ENCODE data around the gene HYCC2. TPM values are rescaled to one million over a fixed set of nuclear protein-coding genes. Genes with fewer than 3 reads are reported as not detected.

HYCC2 gene
- total and polyA plus RNA-seq, 2 donors (not counting 3 experiments of a cell fraction or from before 2014, with no cell fraction given) = 3.0 to 21.2 TPM

DNA sequence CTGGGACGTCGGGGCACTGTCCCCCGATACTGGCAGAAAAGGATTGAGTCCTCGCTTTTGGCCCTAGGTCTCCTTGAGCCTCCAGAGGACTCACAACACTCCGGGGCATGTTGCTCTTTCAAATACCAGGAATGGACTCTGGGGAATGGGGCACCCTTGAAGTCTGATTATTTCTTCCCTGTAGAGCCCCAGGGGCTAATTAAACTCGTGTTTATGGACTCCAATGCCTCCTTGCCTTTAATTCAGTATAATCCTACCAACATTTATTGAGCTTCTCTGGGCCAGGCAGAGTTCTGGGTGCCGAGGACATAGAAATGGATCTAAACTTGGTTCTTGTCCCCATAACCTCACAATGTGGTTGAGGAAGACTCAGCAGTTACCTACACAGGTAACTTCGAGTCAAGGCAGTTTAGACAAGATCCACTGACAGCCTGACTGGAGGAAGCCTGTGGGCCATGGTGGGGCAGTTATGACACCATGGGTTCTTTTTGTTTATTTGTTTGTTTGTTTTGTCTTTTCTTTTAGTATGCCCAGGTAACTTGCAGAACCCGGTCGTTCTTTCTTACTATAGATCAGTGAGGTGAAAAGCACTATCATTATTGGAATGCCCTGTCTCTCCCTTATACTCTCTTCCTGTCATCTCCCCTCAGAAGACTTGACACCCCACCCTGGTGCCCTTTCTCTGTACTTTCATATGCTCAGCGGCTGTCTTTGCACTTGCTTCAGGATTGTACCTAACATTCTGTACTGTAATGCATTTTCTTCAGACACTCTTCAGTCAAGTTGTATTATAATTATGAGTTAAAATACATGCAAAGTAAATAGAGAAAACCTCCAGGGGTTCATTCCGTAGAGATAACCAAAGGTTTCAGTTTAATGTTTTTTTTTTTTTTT is 47.7 kb upstream of the HYCC2 start:
- H3K79me2 ChIP-seq (ENCODE audit: control insufficient read depth, insufficient read depth, low read length) = peaks cover 65% of the 10 kb centered on the region

DNA sequence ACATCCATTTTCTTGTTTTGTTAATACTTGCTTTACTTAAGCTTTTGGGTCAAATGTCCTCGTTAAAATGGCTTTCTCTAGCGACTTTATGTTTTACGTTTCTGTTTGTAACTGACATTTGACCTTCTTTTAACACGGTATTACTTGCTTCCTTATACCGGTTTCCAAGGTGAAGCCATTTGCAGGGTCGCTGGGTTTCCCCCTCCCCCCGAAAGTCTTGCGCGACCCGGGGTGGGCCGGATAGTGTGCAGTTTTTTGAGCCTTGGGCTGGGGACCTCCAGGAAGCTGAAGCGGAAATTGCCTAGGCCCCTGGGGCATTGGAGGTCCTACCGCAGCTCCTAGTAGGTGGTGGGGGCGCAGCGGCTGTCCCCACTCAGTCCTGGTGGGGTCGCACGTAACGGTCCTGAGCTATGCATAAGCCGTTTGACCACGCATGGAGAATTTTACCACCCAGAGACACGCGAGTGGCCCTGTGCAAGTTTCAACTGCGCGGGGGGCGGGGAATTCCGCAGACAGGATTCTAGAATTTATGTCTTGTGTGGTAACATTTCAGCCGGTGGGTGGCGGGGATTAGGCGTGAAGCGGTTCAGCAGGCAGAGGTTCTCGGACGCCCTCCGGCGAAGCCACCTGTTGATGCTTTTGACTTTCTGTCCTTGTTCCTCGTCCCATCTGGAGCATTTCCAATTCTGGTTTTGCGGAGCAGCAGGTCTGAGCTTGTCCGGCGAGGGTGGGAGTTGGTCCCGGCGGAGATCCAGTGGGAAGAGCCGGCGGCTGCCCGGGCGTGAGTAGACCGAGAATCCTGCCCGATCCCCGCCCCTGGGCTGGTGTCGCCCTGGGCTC is 46.9 kb upstream of the HYCC2 start:
- POLR2A ChIA-PET = interaction anchor here (0.8 to 2.3 kb wide), 6 partner anchors 10 to 49 kb away, joined by 3 to 11 read pairs (median 4); no protein-coding TSS in a partner anchor
- FAIRE-seq = peak; percentile 72

More for the DNA sequence above, 47.7 kb upstream of the HYCC2 start:
- intact Hi-C loops (cut with micrococcal nuclease) = loop anchor here (1.0 to 5.0 kb wide), 6 partner anchors 11 to 407 kb away; no protein-coding TSS in a partner anchor
- Histone ChIP-seq H3K4me3 (replicated peaks in 1 of 3; ENCODE audit: insufficient read depth in 1 of 3, low read depth in 1 of 3, low read length in 3 of 3) (peak overlapping the region; percentile 77 to 99 (median 77)), H3K27me3 (ENCODE audit: control insufficient read depth in 2 of 2, insufficient read depth in 2 of 2, low read length in 2 of 2) (no peaks in the 10 kb centered on the region), H3K9ac (replicated peaks; ENCODE audit: extremely low read depth, insufficient read depth, low read length) (peak overlapping the region; percentile 95), H3K4me2 (ENCODE audit: insufficient read depth, low read length) (peak overlapping the region; percentile 99), H3K27ac (ENCODE audit: insufficient read depth, low read depth, low read length) (peak overlapping the region; percentile 88), H3K9me1 (replicated peaks; ENCODE audit: control insufficient read depth, extremely low read depth, insufficient read depth, low read length) (no peaks in the 10 kb centered on the region), H3K36me3 (ENCODE audit: control insufficient read depth in 2 of 2, extremely low read depth in 1 of 2, insufficient read depth in 2 of 2, low read length in 2 of 2) (peaks cover 5 to 9% of the 10 kb centered on the region in 2 experiments), H3K4me1 (ENCODE audit: control insufficient read depth, extremely low read depth, insufficient read depth, low read length) (peaks cover 68% of the 10 kb centered on the region), H2AFZ (ENCODE audit: low read depth, low read length) (no peak overlapping the region), H4K20me1 (replicated peaks; ENCODE audit: control insufficient read depth, extremely low read depth, insufficient read depth, low read length) (no peaks in the 10 kb centered on the region), H3K9me3 (replicated peaks; ENCODE audit: control insufficient read depth, insufficient read depth, low read length) (no peaks in the 10 kb centered on the region)
- FAIRE-seq (peak; percentile 55), DNase-seq (ENCODE audit: low read depth, low spot score) (peak; percentile 68)
- dilution Hi-C loops (cut with MboI; ENCODE audit: extremely low pct_ligation_motif_present, low sequenced_read_pairs) = no loop called here
- no TSS peak for BruUV-seq (replicated peaks)
- POLR2A ChIA-PET = interaction anchor here (1.3 to 2.3 kb wide), 4 partner anchors 9 to 39 kb away, joined by 3 to 11 read pairs (median 4); no protein-coding TSS in a partner anchor
- CTCF ChIA-PET = interaction anchor here (1.2 to 5.4 kb wide), 16 partner anchors 12 to 213 kb away, joined by 3 to 140 read pairs (median 8); partner anchors contain the start of gene CASP10
- no peak for TF ChIP-seq JUN (IDR thresholded peaks at IDR 0.05; ENCODE audit: borderline replicate concordance, insufficient read depth, insufficient read length, low read depth)

More for the DNA sequence above, 46.9 kb upstream of the HYCC2 start:
- H3K27ac ChIP-seq (ENCODE audit: insufficient read depth, low read depth, low read length) = peak overlapping the region; percentile 88
- H3K9me3 ChIP-seq (replicated peaks; ENCODE audit: control insufficient read depth, insufficient read depth, low read length) = no peaks in the 10 kb centered on the region
- peak overlapping the region; percentile 77 to 99 (median 77) for H3K4me3 ChIP-seq (replicated peaks in 1 of 3; ENCODE audit: insufficient read depth in 1 of 3, low read depth in 1 of 3, low read length in 3 of 3)
- peak overlapping the region; percentile 95 for H3K9ac ChIP-seq (replicated peaks; ENCODE audit: extremely low read depth, insufficient read depth, low read length)
- no peaks in the 10 kb centered on the region for H3K27me3 ChIP-seq (ENCODE audit: control insufficient read depth in 2 of 2, insufficient read depth in 2 of 2, low read length in 2 of 2)
- H3K4me1 ChIP-seq (ENCODE audit: control insufficient read depth, extremely low read depth, insufficient read depth, low read length) = peaks cover 60% of the 10 kb centered on the region
- intact Hi-C loops (cut with micrococcal nuclease) (loop anchor here (1.0 to 5.0 kb wide), 6 partner anchors 12 to 406 kb away; no protein-coding TSS in a partner anchor), dilution Hi-C loops (cut with MboI; ENCODE audit: extremely low pct_ligation_motif_present, low sequenced_read_pairs) (no loop called here)
- DNase-seq (ENCODE audit: low read depth, low spot score) = peak; percentile 90
- H3K36me3 ChIP-seq (ENCODE audit: control insufficient read depth in 2 of 2, extremely low read depth in 1 of 2, insufficient read depth in 2 of 2, low read length in 2 of 2) = peaks cover 2 to 9% of the 10 kb centered on the region in 2 experiments
- peaks cover 56% of the 10 kb centered on the region for H3K79me2 ChIP-seq (ENCODE audit: control insufficient read depth, insufficient read depth, low read length)
- H2AFZ ChIP-seq (ENCODE audit: low read depth, low read length) = no peak overlapping the region
- TF ChIP-seq POLR2A (IDR thresholded peaks at IDR 0.05; ENCODE audit: low read depth, low read length) (peak; percentile 67), EZH2 (IDR thresholded peaks at IDR 0.05; ENCODE audit: borderline replicate concordance, low read depth, low read length, severe bottlenecking) (no peak), POLR2AphosphoS5 (IDR thresholded peaks at IDR 0.05; ENCODE audit: insufficient read depth, low read depth, low read length) (peak; percentile 67), GATA2 (IDR thresholded peaks at IDR 0.05; ENCODE audit: insufficient read depth, insufficient read length, low read depth, low read length) (peak; percentile 12), MYC (IDR thresholded peaks at IDR 0.05; ENCODE audit: low read depth, low read length) (no peak)
- TF ChIP-seq, protein P1, sequence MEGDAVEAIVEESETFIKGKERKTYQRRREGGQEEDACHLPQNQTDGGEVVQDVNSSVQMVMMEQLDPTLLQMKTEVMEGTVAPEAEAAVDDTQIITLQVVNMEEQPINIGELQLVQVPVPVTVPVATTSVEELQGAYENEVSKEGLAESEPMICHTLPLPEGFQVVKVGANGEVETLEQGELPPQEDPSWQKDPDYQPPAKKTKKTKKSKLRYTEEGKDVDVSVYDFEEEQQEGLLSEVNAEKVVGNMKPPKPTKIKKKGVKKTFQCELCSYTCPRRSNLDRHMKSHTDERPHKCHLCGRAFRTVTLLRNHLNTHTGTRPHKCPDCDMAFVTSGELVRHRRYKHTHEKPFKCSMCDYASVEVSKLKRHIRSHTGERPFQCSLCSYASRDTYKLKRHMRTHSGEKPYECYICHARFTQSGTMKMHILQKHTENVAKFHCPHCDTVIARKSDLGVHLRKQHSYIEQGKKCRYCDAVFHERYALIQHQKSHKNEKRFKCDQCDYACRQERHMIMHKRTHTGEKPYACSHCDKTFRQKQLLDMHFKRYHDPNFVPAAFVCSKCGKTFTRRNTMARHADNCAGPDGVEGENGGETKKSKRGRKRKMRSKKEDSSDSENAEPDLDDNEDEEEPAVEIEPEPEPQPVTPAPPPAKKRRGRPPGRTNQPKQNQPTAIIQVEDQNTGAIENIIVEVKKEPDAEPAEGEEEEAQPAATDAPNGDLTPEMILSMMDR (IDR thresholded peaks at IDR 0.05; ENCODE audit: extremely low read depth in 1 of 2, insufficient read depth in 1 of 2, low read depth in 1 of 2, low read length in 2 of 2) = peak; percentile 20 to 66
- no peaks in the 10 kb centered on the region for H4K20me1 ChIP-seq (replicated peaks; ENCODE audit: control insufficient read depth, extremely low read depth, insufficient read depth, low read length)
- BruUV-seq (replicated peaks) = TSS peak; percentile 40
- H3K4me2 ChIP-seq (ENCODE audit: insufficient read depth, low read length) = peak overlapping the region; percentile 99
- CTCF ChIA-PET = interaction anchor here (0.7 to 5.4 kb wide), 20 partner anchors 10 to 217 kb away, joined by 3 to 140 read pairs (median 6); partner anchors contain the start of gene CASP10
- H3K9me1 ChIP-seq (replicated peaks; ENCODE audit: control insufficient read depth, extremely low read depth, insufficient read depth, low read length) = no peaks in the 10 kb centered on the region
